B cell (primary cell): ENCODE results near the gene IL17A.

ENCODE experiments used
- EZH2 ChIP-seq: IDR thresholded peaks from 2 replicates; pipeline ENCODE4 v1.6.1; 2012; ENCODE audit warnings: borderline replicate concordance, low read depth, mild to moderate bottlenecking, moderate library complexity, low read length; ENCODE audit not compliant: insufficient read depth, poor library complexity, severe bottlenecking
- TF ChIP-seq, protein P1 (sequence below): fragments of 200-600 bp; IDR thresholded peaks from one replicate; pipeline ENCODE4 v1.8.0; 2022; ENCODE audit warnings: antibody characterized with exemption, mild to moderate bottlenecking

GRCh38 chr6:52210227-52210626 lies 24.1 kb downstream of the IL17A start:
- TF ChIP-seq, protein P1, sequence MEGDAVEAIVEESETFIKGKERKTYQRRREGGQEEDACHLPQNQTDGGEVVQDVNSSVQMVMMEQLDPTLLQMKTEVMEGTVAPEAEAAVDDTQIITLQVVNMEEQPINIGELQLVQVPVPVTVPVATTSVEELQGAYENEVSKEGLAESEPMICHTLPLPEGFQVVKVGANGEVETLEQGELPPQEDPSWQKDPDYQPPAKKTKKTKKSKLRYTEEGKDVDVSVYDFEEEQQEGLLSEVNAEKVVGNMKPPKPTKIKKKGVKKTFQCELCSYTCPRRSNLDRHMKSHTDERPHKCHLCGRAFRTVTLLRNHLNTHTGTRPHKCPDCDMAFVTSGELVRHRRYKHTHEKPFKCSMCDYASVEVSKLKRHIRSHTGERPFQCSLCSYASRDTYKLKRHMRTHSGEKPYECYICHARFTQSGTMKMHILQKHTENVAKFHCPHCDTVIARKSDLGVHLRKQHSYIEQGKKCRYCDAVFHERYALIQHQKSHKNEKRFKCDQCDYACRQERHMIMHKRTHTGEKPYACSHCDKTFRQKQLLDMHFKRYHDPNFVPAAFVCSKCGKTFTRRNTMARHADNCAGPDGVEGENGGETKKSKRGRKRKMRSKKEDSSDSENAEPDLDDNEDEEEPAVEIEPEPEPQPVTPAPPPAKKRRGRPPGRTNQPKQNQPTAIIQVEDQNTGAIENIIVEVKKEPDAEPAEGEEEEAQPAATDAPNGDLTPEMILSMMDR: no peak
- no peak for TF ChIP-seq EZH2
